Astrocyte (in vitro differentiated cells and primary cell): Measurements from ENCODE around the gene KCNMA1. TPM values are rescaled to one million over a fixed set of nuclear protein-coding genes. Genes with fewer than 3 reads are reported as not detected.

Experiments used
- DNase-seq: peaks from one replicate; pipeline ENCODE4 v3.0.0-alpha.2; 2010; ENCODE audit warnings: low read depth
- FAIRE-seq: peaks from 2 replicates; lab custom pipeline; 2011; peaks lifted over from hg19 to GRCh38; lab: Jason Lieb, UNC
- H2AFZ ChIP-seq: 2 replicates; pipeline ENCODE4 v1.6.0; 2012; ENCODE audit warnings: low read depth, low read length, inconsistent platforms
- H3K27ac ChIP-seq: 2 replicates; pipeline ENCODE4 v1.5.1; 2011; ENCODE audit warnings: low read depth, low read length, inconsistent platforms
- H3K27me3 ChIP-seq: 2 replicates; pipeline ENCODE4 v1.6.0; 2011; ENCODE audit warnings: low read length, inconsistent platforms; ENCODE audit not compliant: insufficient read depth
- H3K36me3 ChIP-seq: 2 replicates; pipeline ENCODE4 v1.5.1; 2011; ENCODE audit warnings: low read length, inconsistent platforms; ENCODE audit not compliant: insufficient read depth
- H3K4me1 ChIP-seq: 2 replicates; pipeline ENCODE4 v1.5.1; 2011; ENCODE audit warnings: low read length, inconsistent platforms; ENCODE audit not compliant: insufficient read depth
- H3K4me2 ChIP-seq: 2 replicates; pipeline ENCODE4 v1.6.0; 2012; ENCODE audit warnings: low read length, inconsistent platforms
- H3K4me3 ChIP-seq: 2 replicates; pipeline ENCODE4 v1.5.1; 2011; ENCODE audit warnings: low read depth, mild to moderate bottlenecking, low read length, inconsistent platforms; ENCODE audit not compliant: insufficient read depth
- H3K79me2 ChIP-seq: 2 replicates; pipeline ENCODE4 v1.6.0; 2012; ENCODE audit warnings: mild to moderate bottlenecking, low read length, inconsistent platforms; ENCODE audit not compliant: insufficient read depth
- H3K9ac ChIP-seq: 2 replicates; pipeline ENCODE4 v1.6.0; 2012; ENCODE audit warnings: mild to moderate bottlenecking, low read length, inconsistent platforms
- H3K9me3 ChIP-seq: 2 replicates; pipeline ENCODE4 v1.5.1; 2012; ENCODE audit warnings: low read depth, mild to moderate bottlenecking, low read length, inconsistent platforms; ENCODE audit not compliant: insufficient read depth
- H4K20me1 ChIP-seq: 2 replicates; pipeline ENCODE4 v1.6.0; 2012; ENCODE audit warnings: low read length, inconsistent platforms; ENCODE audit not compliant: insufficient read depth
- H3K27ac Mint-ChIP-seq: one replicate; pipeline ENCODE4 v1.8.0; 2021; ENCODE audit warnings: mild to moderate bottlenecking, mixed read lengths; ENCODE audit not compliant: unreplicated experiment
- H3K27me3 Mint-ChIP-seq: one replicate; pipeline ENCODE4 v1.8.0; 2021; ENCODE audit warnings: low read depth, mixed read lengths; ENCODE audit not compliant: unreplicated experiment
- H3K36me3 Mint-ChIP-seq: one replicate; pipeline ENCODE4 v1.8.0; 2021; ENCODE audit warnings: low read depth, mixed read lengths; ENCODE audit not compliant: unreplicated experiment
- H3K4me1 Mint-ChIP-seq: one replicate; pipeline ENCODE4 v1.8.0; 2021; ENCODE audit warnings: low read depth, mixed read lengths; ENCODE audit not compliant: unreplicated experiment
- H3K4me3 Mint-ChIP-seq: one replicate; pipeline ENCODE4 v1.8.0; 2021; ENCODE audit warnings: mild to moderate bottlenecking, moderate library complexity, mixed read lengths; ENCODE audit not compliant: unreplicated experiment
- H3K9me3 Mint-ChIP-seq: one replicate; pipeline ENCODE4 v1.8.0; 2021; ENCODE audit warnings: mild to moderate bottlenecking, mixed read lengths; ENCODE audit not compliant: unreplicated experiment
- EZH2 ChIP-seq: IDR thresholded peaks from 2 replicates; pipeline ENCODE4 v1.6.1; 2012; ENCODE audit warnings: mild to moderate bottlenecking, low read length, inconsistent platforms; ENCODE audit not compliant: insufficient read depth
- total RNA-seq: library from RNA; stranded (reverse); gene quantifications from 2 replicates; pipeline ENCODE4 v1.2.1, GENCODE V29; 2021
- TF ChIP-seq, protein P1 (sequence below): IDR thresholded peaks from 2 replicates; pipeline ENCODE4 v1.5.1; 2011; ENCODE audit warnings: low read depth, mild to moderate bottlenecking, inconsistent platforms, low read length, moderate library complexity; ENCODE audit not compliant: insufficient read depth

Gene KCNMA1
- total RNA-seq, 1 donor from 2014 or later = 45.8 TPM

DNA sequence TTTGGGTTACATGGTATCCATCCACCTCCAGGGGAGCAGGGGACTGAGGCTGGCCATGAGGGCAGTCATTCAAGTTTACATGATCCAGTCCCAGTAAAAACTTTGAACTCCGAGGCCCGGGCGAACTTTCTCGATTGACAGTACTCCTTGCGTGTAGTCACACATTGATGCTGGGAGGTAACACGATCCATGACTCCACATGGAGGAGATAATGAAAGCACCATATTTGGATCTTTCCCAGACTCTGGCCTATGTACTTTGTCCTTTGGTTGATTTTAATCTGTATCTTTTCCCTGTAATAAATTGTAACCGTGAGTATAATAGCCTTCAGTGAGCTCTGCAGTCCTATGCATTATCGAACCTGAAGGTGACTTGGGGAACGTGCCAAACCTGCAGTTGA lies 401.6 kb downstream of the KCNMA1 start:
- H3K4me1 ChIP-seq = peaks cover 7% of the 10 kb centered on the region
- TF ChIP-seq EZH2 = no peak
- TF ChIP-seq, protein P1, sequence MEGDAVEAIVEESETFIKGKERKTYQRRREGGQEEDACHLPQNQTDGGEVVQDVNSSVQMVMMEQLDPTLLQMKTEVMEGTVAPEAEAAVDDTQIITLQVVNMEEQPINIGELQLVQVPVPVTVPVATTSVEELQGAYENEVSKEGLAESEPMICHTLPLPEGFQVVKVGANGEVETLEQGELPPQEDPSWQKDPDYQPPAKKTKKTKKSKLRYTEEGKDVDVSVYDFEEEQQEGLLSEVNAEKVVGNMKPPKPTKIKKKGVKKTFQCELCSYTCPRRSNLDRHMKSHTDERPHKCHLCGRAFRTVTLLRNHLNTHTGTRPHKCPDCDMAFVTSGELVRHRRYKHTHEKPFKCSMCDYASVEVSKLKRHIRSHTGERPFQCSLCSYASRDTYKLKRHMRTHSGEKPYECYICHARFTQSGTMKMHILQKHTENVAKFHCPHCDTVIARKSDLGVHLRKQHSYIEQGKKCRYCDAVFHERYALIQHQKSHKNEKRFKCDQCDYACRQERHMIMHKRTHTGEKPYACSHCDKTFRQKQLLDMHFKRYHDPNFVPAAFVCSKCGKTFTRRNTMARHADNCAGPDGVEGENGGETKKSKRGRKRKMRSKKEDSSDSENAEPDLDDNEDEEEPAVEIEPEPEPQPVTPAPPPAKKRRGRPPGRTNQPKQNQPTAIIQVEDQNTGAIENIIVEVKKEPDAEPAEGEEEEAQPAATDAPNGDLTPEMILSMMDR = no peak
- H3K4me3 Mint-ChIP-seq = no peak overlapping the region
- H3K79me2 ChIP-seq = no peaks in the 10 kb centered on the region
- H3K4me2 ChIP-seq = no peak overlapping the region
- no peak for FAIRE-seq
- H3K9me3 ChIP-seq = no peaks in the 10 kb centered on the region
- no peak overlapping the region for H3K27ac Mint-ChIP-seq
- H3K4me3 ChIP-seq = no peak overlapping the region
- no peak overlapping the region for H3K9ac ChIP-seq
- H3K4me1 Mint-ChIP-seq = peaks cover 37% of the 10 kb centered on the region
- H4K20me1 ChIP-seq = no peaks in the 10 kb centered on the region
- H3K9me3 Mint-ChIP-seq = peaks cover 3% of the 10 kb centered on the region
- H3K36me3 Mint-ChIP-seq = peaks cover 10% of the 10 kb centered on the region
- DNase-seq = no peak
- H3K27me3 ChIP-seq = no peaks in the 10 kb centered on the region
- H3K27me3 Mint-ChIP-seq = peaks cover 2% of the 10 kb centered on the region
- H3K36me3 ChIP-seq = no peaks in the 10 kb centered on the region
- no peak overlapping the region for H3K27ac ChIP-seq
- no peak overlapping the region for H2AFZ ChIP-seq

- Histone ChIP-seq H3K79me2 (no peaks in the 10 kb centered on the region), H2AFZ (no peak overlapping the region), H3K4me2 (no peak overlapping the region), H3K27ac (no peak overlapping the region), H3K9ac (no peak overlapping the region), H3K27me3 (no peaks in the 10 kb centered on the region), H3K36me3 (no peaks in the 10 kb centered on the region), H3K4me1 (peaks cover 12% of the 10 kb centered on the region), H4K20me1 (no peaks in the 10 kb centered on the region), H3K4me3 (no peak overlapping the region), H3K9me3 (no peaks in the 10 kb centered on the region)
- Mint-ChIP-seq H3K36me3 (peaks cover 10% of the 10 kb centered on the region), H3K4me1 (peaks cover 43% of the 10 kb centered on the region), H3K27me3 (peaks cover 2% of the 10 kb centered on the region), H3K9me3 (peaks cover 3% of the 10 kb centered on the region), H3K4me3 (no peak overlapping the region), H3K27ac (no peak overlapping the region)
- TF ChIP-seq, protein P1 = no peak
- no peak for TF ChIP-seq EZH2
- FAIRE-seq (no peak), DNase-seq (no peak)
Observed at GRCh38 chr10:77234599-77234998, 403.0 kb downstream of the KCNMA1 start.

DNA sequence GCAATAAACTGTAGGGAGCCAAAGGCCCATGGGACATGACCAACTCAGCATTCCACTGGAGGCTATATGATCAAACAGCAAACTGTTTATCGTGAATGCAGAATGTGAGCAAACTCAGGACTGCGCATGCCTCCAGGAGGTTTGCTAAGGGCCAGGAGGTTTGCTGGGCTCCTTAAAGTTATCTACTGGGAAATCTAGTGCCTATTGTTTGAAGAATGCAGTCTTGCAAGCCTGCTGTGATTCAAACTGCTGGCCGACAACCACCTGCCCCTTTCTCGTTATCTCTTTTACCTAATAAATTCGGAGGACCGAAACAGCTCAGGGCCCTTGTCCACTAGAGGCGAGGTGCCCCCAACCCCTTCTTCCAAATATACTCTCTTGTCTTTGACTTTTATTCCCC lies 404.1 kb downstream of the KCNMA1 start:
- Mint-ChIP-seq H3K4me1 (peaks cover 47% of the 10 kb centered on the region), H3K36me3 (peaks cover 10% of the 10 kb centered on the region)
- no peak for TF ChIP-seq EZH2
- TF ChIP-seq, protein P1 = no peak

More for the DNA sequence above, 404.1 kb downstream of the KCNMA1 start:
- H4K20me1 ChIP-seq = no peaks in the 10 kb centered on the region
- H3K27ac Mint-ChIP-seq = peak overlapping the region; percentile 48
- H3K4me3 Mint-ChIP-seq = no peak overlapping the region
- no peaks in the 10 kb centered on the region for H3K27me3 ChIP-seq
- H3K36me3 ChIP-seq = no peaks in the 10 kb centered on the region
- peaks cover 12% of the 10 kb centered on the region for H3K4me1 ChIP-seq
- H3K27ac ChIP-seq = no peak overlapping the region
- no peak overlapping the region for H3K9ac ChIP-seq
- DNase-seq = no peak
- H2AFZ ChIP-seq = no peak overlapping the region
- no peak overlapping the region for H3K4me2 ChIP-seq
- no peaks in the 10 kb centered on the region for H3K79me2 ChIP-seq
- H3K9me3 Mint-ChIP-seq = peaks cover 3% of the 10 kb centered on the region
- no peaks in the 10 kb centered on the region for H3K27me3 Mint-ChIP-seq
- H3K4me3 ChIP-seq = no peak overlapping the region
- no peak for FAIRE-seq
- H3K9me3 ChIP-seq = no peaks in the 10 kb centered on the region
